Measurements from ENCODE around the gene ATP2A2. TPM values are rescaled to one million over a fixed set of nuclear protein-coding genes. Genes with fewer than 3 reads are reported as not detected.
A peak's percentile ranks its signal among the peaks of the same experiment; 100 is the strongest.

ATP2A2 gene
- total RNA-seq, 1 experiment from 2014 or later, result 437 TPM

- peak; percentile 65 for DNase-seq
- CTCF ChIA-PET, result interaction anchor here (0.7 to 1.2 kb wide), 4 partner anchors 10 to 163 kb away, joined by 3 to 8 read pairs (median 4); partner anchors contain the start of gene ATP2A2
- intact Hi-C loops (cut with micrococcal nuclease; ENCODE audit: unreplicated experiment), result no loop called here
- no TSS peak for BruUV-seq (replicated peaks)
- Mint-ChIP-seq H3K4me3 (ENCODE audit: low read depth, unreplicated experiment) (peak overlapping the region; percentile 54), H3K27ac (ENCODE audit: unreplicated experiment) (peak overlapping the region; percentile 59), H3K9me3 (ENCODE audit: low read depth, unreplicated experiment) (no peaks in the 10 kb centered on the region), H3K36me3 (ENCODE audit: insufficient read depth, unreplicated experiment) (peaks cover 9% of the 10 kb centered on the region), H3K27me3 (ENCODE audit: unreplicated experiment) (no peaks in the 10 kb centered on the region), H3K4me1 (ENCODE audit: low read depth, unreplicated experiment) (peaks cover 53% of the 10 kb centered on the region)
- TF ChIP-seq CTCF (IDR thresholded peaks at IDR 0.05; ENCODE audit: unreplicated experiment), result no peak
These were observed 10.7 kb upstream of the ATP2A2 start for GRCh38 chr12:110270125-110270962.

GRCh38 chr12:110271015-110271414 lies 10.0 kb upstream of the ATP2A2 start:
- Mint-ChIP-seq H3K27ac (ENCODE audit: unreplicated experiment) (no peak overlapping the region), H3K36me3 (ENCODE audit: insufficient read depth, unreplicated experiment) (peaks cover 9% of the 10 kb centered on the region), H3K4me1 (ENCODE audit: low read depth, unreplicated experiment) (peaks cover 53% of the 10 kb centered on the region), H3K4me3 (ENCODE audit: low read depth, unreplicated experiment) (no peak overlapping the region), H3K9me3 (ENCODE audit: low read depth, unreplicated experiment) (no peaks in the 10 kb centered on the region), H3K27me3 (ENCODE audit: unreplicated experiment) (no peaks in the 10 kb centered on the region)
- intact Hi-C loops (cut with micrococcal nuclease; ENCODE audit: unreplicated experiment), result no loop called here
- no peak for TF ChIP-seq CTCF (IDR thresholded peaks at IDR 0.05; ENCODE audit: unreplicated experiment)
- CTCF ChIA-PET, result no interaction called here
- BruUV-seq (replicated peaks), result no TSS peak
- DNase-seq, result no peak

- peaks cover 31% of the 10 kb centered on the region for H3K36me3 Mint-ChIP-seq (ENCODE audit: insufficient read depth, unreplicated experiment)
- no peak overlapping the region for H3K27ac Mint-ChIP-seq (ENCODE audit: unreplicated experiment)
- no TSS peak for BruUV-seq (replicated peaks)
- intact Hi-C loops (cut with micrococcal nuclease; ENCODE audit: unreplicated experiment), result no loop called here
- CTCF ChIA-PET, result no interaction called here
- no peak overlapping the region for H3K4me3 Mint-ChIP-seq (ENCODE audit: low read depth, unreplicated experiment)
- TF ChIP-seq CTCF (IDR thresholded peaks at IDR 0.05; ENCODE audit: unreplicated experiment), result no peak
- H3K9me3 Mint-ChIP-seq (ENCODE audit: low read depth, unreplicated experiment), result no peaks in the 10 kb centered on the region
- H3K27me3 Mint-ChIP-seq (ENCODE audit: unreplicated experiment), result no peaks in the 10 kb centered on the region
- DNase-seq, result no peak
- peaks cover 19% of the 10 kb centered on the region for H3K4me1 Mint-ChIP-seq (ENCODE audit: low read depth, unreplicated experiment)
These were observed 3.4 kb upstream of the ATP2A2 start for GRCh38 chr12:110277530-110278254.

- H3K4me3 Mint-ChIP-seq (ENCODE audit: low read depth, unreplicated experiment), result no peak overlapping the region
- intact Hi-C loops (cut with micrococcal nuclease; ENCODE audit: unreplicated experiment), result no loop called here
- TF ChIP-seq CTCF (IDR thresholded peaks at IDR 0.05; ENCODE audit: unreplicated experiment), result no peak
- no peaks in the 10 kb centered on the region for H3K9me3 Mint-ChIP-seq (ENCODE audit: low read depth, unreplicated experiment)
- BruUV-seq (replicated peaks), result no TSS peak
- DNase-seq, result no peak
- CTCF ChIA-PET, result no interaction called here
- peaks cover 14% of the 10 kb centered on the region for H3K4me1 Mint-ChIP-seq (ENCODE audit: low read depth, unreplicated experiment)
- no peak overlapping the region for H3K27ac Mint-ChIP-seq (ENCODE audit: unreplicated experiment)
- no peaks in the 10 kb centered on the region for H3K27me3 Mint-ChIP-seq (ENCODE audit: unreplicated experiment)
- peaks cover 36% of the 10 kb centered on the region for H3K36me3 Mint-ChIP-seq (ENCODE audit: insufficient read depth, unreplicated experiment)
These were observed 2.9 kb upstream of the ATP2A2 start for GRCh38 chr12:110278255-110278536.

Measured in Calu3 (cell line).